Lower leg skin (tissue), 4 donors: ENCODE data around the gene MYH15. TPM values are rescaled to one million over a fixed set of nuclear protein-coding genes. Genes with fewer than 3 reads are reported as not detected.

Experiments used
- DNase-seq, 2 donors: peaks; one replicate each; pipeline ENCODE4 v3.0.0-alpha.2; 2019; ENCODE audit warnings: low spot score in 2 of 2
- H3K4me3 ChIP-seq: fragments of 200-600 bp; sonication (generic); 2 replicates; pipeline ENCODE4 v1.5.1; 2017; ENCODE audit warnings: mild to moderate bottlenecking, low read depth; ENCODE audit not compliant: poor library complexity, severe bottlenecking
- CTCF ChIP-seq, 3 donors: fragments of 450-650 bp; IDR thresholded peaks; one replicate each; pipeline ENCODE4 v1.5.1; 2016; ENCODE audit warnings: antibody characterized with exemption in 3 of 3, mild to moderate bottlenecking in 3 of 3, moderate library complexity in 2 of 3
- POLR2A ChIP-seq, 2 donors: fragments of 450-650 bp; IDR thresholded peaks; one replicate each; pipeline ENCODE4 v1.6.1; 2016 to 2017; ENCODE audit warnings: antibody characterized with exemption in 2 of 2, mild to moderate bottlenecking in 1 of 2, moderate library complexity in 1 of 2
- WGBS, 2 donors: methylation state at CpG; one replicate each; pipeline ENCODE4 v1.1.5; 2018; 5-methylcytosine and 5-hydroxymethylcytosine counted together
- intact Hi-C: fragments of 100-400 bp; cut with DNase I; formaldehyde crosslinking; loops from one replicate; pipeline ENCODE4 v1.15.0; 2023; ENCODE audit warnings: low total_unique reads
- total RNA-seq, 4 donors: library from RNA; depleted of rRNA; stranded (reverse); fragments of >200 nt; gene quantifications; one replicate each; pipeline ENCODE4 v1.1.0, GENCODE V29; 2016

MYH15 gene
- total RNA-seq, 4 donors from 2014 or later = 0.04 to 0.88 (median 0.27) TPM

GRCh38 chr3:108412121-108412750 lies 98.2 kb downstream of the MYH15 start:
- H3K4me3 ChIP-seq = no peak overlapping the region
- intact Hi-C loops = no loop called here
- WGBS, 2 donors = 68 to 69% methylated on average over 6 of the region's 6 CpGs
- no peak for DNase-seq
- TF ChIP-seq POLR2A (IDR thresholded peaks at IDR 0.05) (no peak), CTCF (IDR thresholded peaks at IDR 0.05) (no peak)

- no peak for TF ChIP-seq POLR2A (IDR thresholded peaks at IDR 0.05)
- no peak for TF ChIP-seq CTCF (IDR thresholded peaks at IDR 0.05)
- DNase-seq = no peak
Measured at GRCh38 chr3:108410531-108410984, 99.8 kb downstream of the MYH15 start.

GRCh38 chr3:108409800-108410178 lies 100.6 kb downstream of the MYH15 start:
- intact Hi-C loops = no loop called here
- TF ChIP-seq CTCF (IDR thresholded peaks at IDR 0.05) (no peak), POLR2A (IDR thresholded peaks at IDR 0.05) (no peak)
- WGBS, 2 donors = 50 to 61% methylated on average over 4 of the region's 4 CpGs
- DNase-seq = no peak
- H3K4me3 ChIP-seq = no peak overlapping the region

More at GRCh38 chr3:108410531-108410984, 99.8 kb downstream of the MYH15 start:
- WGBS, 2 donors = 46 to 57% methylated on average over 11 of the region's 11 CpGs
- no peak overlapping the region for H3K4me3 ChIP-seq
- intact Hi-C loops = no loop called here

- no peak for DNase-seq
- TF ChIP-seq POLR2A (IDR thresholded peaks at IDR 0.05) (no peak), CTCF (IDR thresholded peaks at IDR 0.05) (no peak)
- intact Hi-C loops = no loop called here
- WGBS, 2 donors = 49 to 67% methylated on average over 7 of the region's 7 CpGs
- no peak overlapping the region for H3K4me3 ChIP-seq
Measured at GRCh38 chr3:108408883-108409799, 101.3 kb downstream of the MYH15 start.

GRCh38 chr3:108407886-108408285 lies 102.5 kb downstream of the MYH15 start:
- 54 to 59% methylated on average over 3 of the region's 3 CpGs for WGBS, 2 donors
- TF ChIP-seq CTCF (IDR thresholded peaks at IDR 0.05) (no peak), POLR2A (IDR thresholded peaks at IDR 0.05) (no peak)
- no peak for DNase-seq
- no peak overlapping the region for H3K4me3 ChIP-seq
- intact Hi-C loops = no loop called here
